ENCODE results near the gene RSRC1.

DNA sequence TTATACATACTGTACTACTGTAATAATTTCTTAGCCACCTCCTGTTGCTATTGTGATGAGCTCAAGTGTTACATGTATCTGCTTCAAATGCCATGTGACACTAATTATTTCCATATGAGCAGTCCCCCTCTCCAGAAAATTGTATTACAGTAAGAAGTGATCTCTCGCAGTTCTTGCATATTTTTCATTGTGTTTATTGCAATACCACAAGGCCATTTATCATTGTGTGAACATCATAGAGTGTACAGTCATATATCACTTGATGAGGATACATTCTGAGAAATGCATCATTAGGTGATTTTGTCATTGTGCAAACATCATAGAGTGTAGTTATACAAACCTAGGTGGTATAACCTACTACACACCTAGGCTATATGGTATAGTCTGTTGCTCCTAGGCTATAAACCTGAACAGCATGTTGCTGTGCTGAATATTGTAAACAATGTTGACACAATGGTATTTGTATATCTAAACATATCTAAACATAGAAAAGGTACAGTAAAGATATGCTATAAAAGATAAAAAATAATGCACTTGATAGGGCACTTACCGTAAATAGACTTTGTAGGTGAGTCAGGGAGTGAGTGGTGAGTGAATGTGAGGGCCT lies 271.5 kb downstream of the RSRC1 start:
- TF ChIP-seq, protein P1, sequence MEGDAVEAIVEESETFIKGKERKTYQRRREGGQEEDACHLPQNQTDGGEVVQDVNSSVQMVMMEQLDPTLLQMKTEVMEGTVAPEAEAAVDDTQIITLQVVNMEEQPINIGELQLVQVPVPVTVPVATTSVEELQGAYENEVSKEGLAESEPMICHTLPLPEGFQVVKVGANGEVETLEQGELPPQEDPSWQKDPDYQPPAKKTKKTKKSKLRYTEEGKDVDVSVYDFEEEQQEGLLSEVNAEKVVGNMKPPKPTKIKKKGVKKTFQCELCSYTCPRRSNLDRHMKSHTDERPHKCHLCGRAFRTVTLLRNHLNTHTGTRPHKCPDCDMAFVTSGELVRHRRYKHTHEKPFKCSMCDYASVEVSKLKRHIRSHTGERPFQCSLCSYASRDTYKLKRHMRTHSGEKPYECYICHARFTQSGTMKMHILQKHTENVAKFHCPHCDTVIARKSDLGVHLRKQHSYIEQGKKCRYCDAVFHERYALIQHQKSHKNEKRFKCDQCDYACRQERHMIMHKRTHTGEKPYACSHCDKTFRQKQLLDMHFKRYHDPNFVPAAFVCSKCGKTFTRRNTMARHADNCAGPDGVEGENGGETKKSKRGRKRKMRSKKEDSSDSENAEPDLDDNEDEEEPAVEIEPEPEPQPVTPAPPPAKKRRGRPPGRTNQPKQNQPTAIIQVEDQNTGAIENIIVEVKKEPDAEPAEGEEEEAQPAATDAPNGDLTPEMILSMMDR (IDR thresholded peaks at IDR 0.05 in 4 of 5, conservative IDR thresholded peaks at IDR 0.05 in 1 of 5): no peak
- no peak for TF ChIP-seq POLR2A (IDR thresholded peaks at IDR 0.05)

Measured in gastrocnemius medialis (tissue), 4 donors.